Uterus (tissue), 4 donors: Measurements from ENCODE around the gene URB2. TPM values are rescaled to one million over a fixed set of nuclear protein-coding genes. Genes with fewer than 3 reads are reported as not detected.
"Not testable (repeated sequence)": the region's sequence is repeated elsewhere in the genome, so short reads cannot be mapped to it uniquely, and the experiment has no call there.

ENCODE experiments used
- DNase-seq, 2 donors: peaks; one replicate each; pipeline ENCODE4 v3.0.0-alpha.2; 2019 to 2020
- H3K27ac ChIP-seq, 2 donors: fragments of 200-600 bp; sonication (generic); 1 replicate in 1 of 2; 2 replicates in 1 of 2; pipeline ENCODE4 v1.5.1; 2016 to 2018
- H3K27me3 ChIP-seq, 2 donors: fragments of 200-600 bp; sonication (generic); one replicate each; pipeline ENCODE4 v1.5.1; 2018 to 2019; ENCODE audit warnings: control low read depth in 1 of 2
- H3K36me3 ChIP-seq, 2 donors: fragments of 200-600 bp; sonication (generic); one replicate each; pipeline ENCODE4 v1.5.1; 2019; ENCODE audit warnings: control low read depth in 1 of 2
- H3K4me1 ChIP-seq, 2 donors: fragments of 200-600 bp; sonication (generic); one replicate each; pipeline ENCODE4 v1.5.1; 2018 to 2019; ENCODE audit warnings: control low read depth in 1 of 2
- H3K4me3 ChIP-seq, 2 donors: fragments of 200-600 bp; sonication (generic); 1 replicate in 1 of 2; 2 replicates in 1 of 2; pipeline ENCODE4 v1.5.1; 2018 to 2019; ENCODE audit warnings: mild to moderate bottlenecking in 1 of 2
- H3K9me3 ChIP-seq, 2 donors: fragments of 200-600 bp; sonication (generic); one replicate each; pipeline ENCODE4 v1.5.1; 2019; ENCODE audit warnings: control low read depth in 1 of 2
- CTCF ChIP-seq, 4 experiments: fragments of 200-600 bp in 2 of 4; fragments of 450-650 bp in 2 of 4; sonication (generic) in 2 of 4; IDR thresholded peaks; one replicate each; pipeline ENCODE4 v1.5.1; 2016 to 2019; ENCODE audit warnings: antibody characterized with exemption in 4 of 4, mild to moderate bottlenecking in 2 of 4, moderate library complexity in 1 of 4
- POLR2A ChIP-seq, 2 donors: fragments of 450-650 bp; IDR thresholded peaks; one replicate each; pipeline ENCODE4 v1.6.1; 2016; ENCODE audit warnings: antibody characterized with exemption in 2 of 2, mild to moderate bottlenecking in 1 of 2, moderate library complexity in 1 of 2
- intact Hi-C: fragments of 100-400 bp; cut with DNase I; formaldehyde crosslinking; loops from one replicate; pipeline ENCODE4 v1.15.1; 2023; ENCODE audit warnings: low total_unique reads
- total RNA-seq, 4 donors: library from RNA; depleted of rRNA in 3 of 4; stranded (reverse); fragments of >200 nt in 3 of 4; gene quantifications; one replicate each; pipeline versions ENCODE4 v1.1.0 to v1.2.4, GENCODE V29; 2014 to 2023
- donor health status: DM: yes; HTN: yes; CAD: no.

URB2 gene
- total RNA-seq, 4 donors from 2014 or later = 2.3 to 17.8 (median 8.6) TPM

- DNase-seq = no peak
- H3K4me1 ChIP-seq = no peaks in the 10 kb centered on the region
- H3K4me3 ChIP-seq = no peak overlapping the region
- H3K27ac ChIP-seq = no peak overlapping the region
- no peaks in the 10 kb centered on the region for H3K27me3 ChIP-seq
- intact Hi-C loops = no loop called here
- H3K9me3 ChIP-seq = no peaks in the 10 kb centered on the region
- no peaks in the 10 kb centered on the region for H3K36me3 ChIP-seq
- TF ChIP-seq POLR2A (IDR thresholded peaks at IDR 0.05) (no peak), CTCF (IDR thresholded peaks at IDR 0.05) (no peak)
Measured at GRCh38 chr1:229617351-229618100, 8.5 kb upstream of the URB2 start.

GRCh38 chr1:229619002-229619401 lies 7.0 kb upstream of the URB2 start:
- H3K36me3 ChIP-seq = no peaks in the 10 kb centered on the region
- intact Hi-C loops = no loop called here
- H3K9me3 ChIP-seq = no peaks in the 10 kb centered on the region
- no peaks in the 10 kb centered on the region for H3K27me3 ChIP-seq
- H3K4me3 ChIP-seq = no peak overlapping the region
- no peak overlapping the region for H3K27ac ChIP-seq
- H3K4me1 ChIP-seq = peaks cover 0 to 1% of the 10 kb centered on the region in 2 donors
- TF ChIP-seq POLR2A (IDR thresholded peaks at IDR 0.05) (no peak), CTCF (IDR thresholded peaks at IDR 0.05) (no peak)
- DNase-seq = no peak

GRCh38 chr1:229619614-229620013 lies 6.4 kb upstream of the URB2 start:
- TF ChIP-seq POLR2A (IDR thresholded peaks at IDR 0.05) (no peak), CTCF (IDR thresholded peaks at IDR 0.05) (no peak)
- Histone ChIP-seq H3K4me3 (no peak overlapping the region), H3K36me3 (no peaks in the 10 kb centered on the region), H3K4me1 (peaks cover 3 to 7% of the 10 kb centered on the region in 2 donors), H3K27ac (no peak overlapping the region), H3K9me3 (no peaks in the 10 kb centered on the region), H3K27me3 (no peaks in the 10 kb centered on the region)
- DNase-seq = no peak
- intact Hi-C loops = no loop called here

- no peak for TF ChIP-seq CTCF (IDR thresholded peaks at IDR 0.05)
- no peak for TF ChIP-seq POLR2A (IDR thresholded peaks at IDR 0.05)
- intact Hi-C loops = no loop called here
- no peaks in the 10 kb centered on the region for H3K9me3 ChIP-seq
- no peak overlapping the region for H3K27ac ChIP-seq
- no peaks in the 10 kb centered on the region for H3K27me3 ChIP-seq
- H3K4me3 ChIP-seq = no peak overlapping the region
- H3K36me3 ChIP-seq = no peaks in the 10 kb centered on the region
- no peak for DNase-seq
- peaks cover 6 to 9% of the 10 kb centered on the region in 2 donors for H3K4me1 ChIP-seq
Measured at GRCh38 chr1:229620876-229621275, 5.2 kb upstream of the URB2 start.

GRCh38 chr1:229621663-229622062 lies 4.4 kb upstream of the URB2 start:
- Histone ChIP-seq H3K27ac (no peak overlapping the region), H3K36me3 (no peaks in the 10 kb centered on the region), H3K4me1 (peaks cover 9 to 10% of the 10 kb centered on the region in 2 donors), H3K9me3 (no peaks in the 10 kb centered on the region), H3K4me3 (no peak overlapping the region), H3K27me3 (no peaks in the 10 kb centered on the region)
- TF ChIP-seq POLR2A (IDR thresholded peaks at IDR 0.05) (no peak), CTCF (IDR thresholded peaks at IDR 0.05) (no peak)
- DNase-seq = no peak
- intact Hi-C loops = no loop called here

- H3K4me3 ChIP-seq, intact Hi-C loops, H3K36me3 ChIP-seq, H3K27me3 ChIP-seq, DNase-seq, H3K9me3 ChIP-seq, H3K27ac ChIP-seq: not testable (repeated sequence)
- peaks cover 9 to 15% of the 10 kb centered on the region in 2 donors for H3K4me1 ChIP-seq
Measured at GRCh38 chr1:229622641-229623120, 3.4 kb upstream of the URB2 start.
